Kidney (tissue), 14 donors: Measurements from ENCODE around the gene ESYT1. TPM values are rescaled to one million over a fixed set of nuclear protein-coding genes. Genes with fewer than 3 reads are reported as not detected.

ENCODE experiments used
- DNase-seq, 5 donors: peaks; one replicate each; pipeline ENCODE4 v3.0.0-alpha.2; 2013 to 2020
- FAIRE-seq: peaks from 2 replicates; lab custom pipeline; 2012; peaks lifted over from hg19 to GRCh38; lab: Jason Lieb, UNC
- H3K27ac ChIP-seq, 2 donors: one replicate each; pipeline ENCODE4 v1.7.0; 2013; ENCODE audit warnings: low read depth in 2 of 2, low read length in 2 of 2, inconsistent platforms in 1 of 2
- H3K27me3 ChIP-seq: one replicate; pipeline ENCODE4 v1.7.1; 2013; ENCODE audit warnings: low read length, inconsistent platforms; ENCODE audit not compliant: control insufficient read depth, insufficient read depth
- H3K36me3 ChIP-seq, 3 donors: one replicate each; pipeline versions ENCODE4 v1.7.0 to v1.7.1; 2013; ENCODE audit warnings: low read length in 3 of 3, control low read depth in 1 of 3, inconsistent platforms in 1 of 3; ENCODE audit not compliant: insufficient read depth in 3 of 3, control insufficient read depth in 2 of 3
- H3K4me1 ChIP-seq, 3 donors: one replicate each; pipeline versions ENCODE4 v1.7.0 to v1.7.1; 2013; ENCODE audit warnings: low read length in 3 of 3, inconsistent platforms in 1 of 3, low read depth in 1 of 3; ENCODE audit not compliant: control insufficient read depth in 2 of 3, insufficient read depth in 2 of 3
- H3K4me3 ChIP-seq, 3 donors: one replicate each; pipeline versions ENCODE4 v1.7.0 to v1.8.1; 2013; ENCODE audit warnings: low read length in 3 of 3, control low read depth in 1 of 3, inconsistent platforms in 1 of 3
- H3K9ac ChIP-seq, 3 donors: one replicate each; pipeline versions ENCODE4 v1.7.0 to v1.7.1; 2013; ENCODE audit warnings: low read length in 3 of 3, control low read depth in 1 of 3, inconsistent platforms in 1 of 3
- H3K9me3 ChIP-seq, 3 donors: one replicate each; pipeline versions ENCODE4 v1.7.0 to v1.7.1; 2013; ENCODE audit warnings: low read length in 3 of 3, control low read depth in 1 of 3, inconsistent platforms in 1 of 3; ENCODE audit not compliant: control insufficient read depth in 2 of 3, insufficient read depth in 1 of 3
- intact Hi-C: fragments of 100-400 bp; cut with DNase I; formaldehyde crosslinking; loops from one replicate; pipeline ENCODE4 v1.11.1; 2022
- polyA plus RNA-seq: library from polyadenylated mRNA; stranded (reverse); fragments of 350-450 nt; fragmentation: Illumina TruSeq; extraction: RNeasy Lipid Tissue Mini Kit (QIAGEN cat#74804); gene quantifications from one replicate; pipeline ENCODE4 v1.2.3, GENCODE V29; 2014; ENCODE audit warnings: low read depth, low replicate concordance; ENCODE audit not compliant: insufficient read depth
- total RNA-seq: library from RNA; stranded (reverse); fragmentation: NEBNext Ultra II Directional; extraction: Animal tissue kit (Norgen Biotek cat#: 25700); gene quantifications from one replicate; pipeline ENCODE4 v1.2.1, GENCODE V29; 2021
- TF ChIP-seq, protein P1 (sequence below): IDR thresholded peaks from 3 replicates; pipeline ENCODE4 v1.5.1; 2012; ENCODE audit warnings: mild to moderate bottlenecking, moderate library complexity, borderline replicate concordance; ENCODE audit not compliant: insufficient read depth; ENCODE audit errors: extremely low read depth
- donor health status: control.
- donor health status: control.
- donor health status: control.
- donor health status: control.
- donor health status: control.
- donor health status: DM: yes; HTN: yes; CAD: no.
- donor health status: Normal renal cell carcinoma (clear cell type).

Gene ESYT1
- total and polyA plus RNA-seq, 2 donors from 2014 or later, result 40.4 to 104 TPM

- no peak for DNase-seq
- H3K27me3 ChIP-seq, result no peaks in the 10 kb centered on the region
- FAIRE-seq, result no peak
- intact Hi-C loops, result no loop called here
- peak overlapping the region; percentile 95 to 100 (median 98) for H3K4me3 ChIP-seq
- H3K9me3 ChIP-seq, result no peaks in the 10 kb centered on the region
- peaks cover 2 to 25% (median 23%) of the 10 kb centered on the region in 3 donors for H3K4me1 ChIP-seq
- H3K9ac ChIP-seq, result peak overlapping the region; percentile 90 to 100 (median 99)
- H3K36me3 ChIP-seq, result peaks cover 9 to 43% (median 33%) of the 10 kb centered on the region in 3 donors
- TF ChIP-seq, protein P1, sequence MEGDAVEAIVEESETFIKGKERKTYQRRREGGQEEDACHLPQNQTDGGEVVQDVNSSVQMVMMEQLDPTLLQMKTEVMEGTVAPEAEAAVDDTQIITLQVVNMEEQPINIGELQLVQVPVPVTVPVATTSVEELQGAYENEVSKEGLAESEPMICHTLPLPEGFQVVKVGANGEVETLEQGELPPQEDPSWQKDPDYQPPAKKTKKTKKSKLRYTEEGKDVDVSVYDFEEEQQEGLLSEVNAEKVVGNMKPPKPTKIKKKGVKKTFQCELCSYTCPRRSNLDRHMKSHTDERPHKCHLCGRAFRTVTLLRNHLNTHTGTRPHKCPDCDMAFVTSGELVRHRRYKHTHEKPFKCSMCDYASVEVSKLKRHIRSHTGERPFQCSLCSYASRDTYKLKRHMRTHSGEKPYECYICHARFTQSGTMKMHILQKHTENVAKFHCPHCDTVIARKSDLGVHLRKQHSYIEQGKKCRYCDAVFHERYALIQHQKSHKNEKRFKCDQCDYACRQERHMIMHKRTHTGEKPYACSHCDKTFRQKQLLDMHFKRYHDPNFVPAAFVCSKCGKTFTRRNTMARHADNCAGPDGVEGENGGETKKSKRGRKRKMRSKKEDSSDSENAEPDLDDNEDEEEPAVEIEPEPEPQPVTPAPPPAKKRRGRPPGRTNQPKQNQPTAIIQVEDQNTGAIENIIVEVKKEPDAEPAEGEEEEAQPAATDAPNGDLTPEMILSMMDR, result no peak
- peak overlapping the region; percentile 98 to 100 for H3K27ac ChIP-seq
Observed at GRCh38 chr12:56159482-56160192, 31.6 kb downstream of the ESYT1 start.

DNA sequence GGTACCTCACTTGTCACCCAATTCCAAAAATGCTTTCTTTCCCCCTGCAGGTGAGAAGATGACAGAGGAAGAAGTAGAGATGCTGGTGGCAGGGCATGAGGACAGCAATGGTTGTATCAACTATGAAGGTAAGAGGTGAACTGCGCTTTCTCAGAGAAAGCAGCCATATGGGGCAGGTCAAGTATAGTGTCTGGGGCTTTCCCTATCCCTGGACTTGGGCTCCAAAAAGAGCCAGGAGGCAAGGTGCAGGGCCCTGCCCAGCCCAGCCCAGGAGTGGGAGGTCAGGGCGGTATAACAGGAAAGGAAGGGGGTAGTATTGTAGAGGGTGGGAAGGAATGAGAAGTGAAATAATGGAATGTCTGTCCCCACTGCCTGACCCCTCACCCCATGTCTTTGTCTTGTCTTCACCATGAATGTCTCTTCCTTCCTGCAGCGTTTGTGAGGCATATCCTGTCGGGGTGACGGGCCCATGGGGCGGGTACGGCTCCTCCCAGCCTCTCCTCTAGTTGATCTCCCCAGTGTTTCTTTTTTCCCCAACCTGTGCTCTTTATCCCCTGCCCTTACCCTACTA lies 32.2 kb downstream of the ESYT1 start:
- peak in 1 of 5 donors; percentile 83 for DNase-seq
- H3K9ac ChIP-seq, result peak overlapping the region in 2 of 3 donors; percentile 99 to 100
- H3K4me3 ChIP-seq, result peak overlapping the region; percentile 3 to 100 (median 95)
- H3K27me3 ChIP-seq, result no peaks in the 10 kb centered on the region
- TF ChIP-seq, protein P1, result no peak
- peaks cover 9 to 48% (median 35%) of the 10 kb centered on the region in 3 donors for H3K36me3 ChIP-seq
- no peaks in the 10 kb centered on the region for H3K9me3 ChIP-seq
- no peak for FAIRE-seq
- H3K27ac ChIP-seq, result peak overlapping the region; percentile 98 to 100
- peaks cover 2 to 23% (median 22%) of the 10 kb centered on the region in 3 donors for H3K4me1 ChIP-seq
- intact Hi-C loops, result no loop called here

- DNase-seq (no peak), FAIRE-seq (no peak)
- peaks cover 2 to 23% (median 21%) of the 10 kb centered on the region in 3 donors for H3K4me1 ChIP-seq
- peak overlapping the region; percentile 98 to 100 for H3K27ac ChIP-seq
- H3K36me3 ChIP-seq, result peaks cover 11 to 53% (median 36%) of the 10 kb centered on the region in 3 donors
- TF ChIP-seq, protein P1, result no peak
- H3K9me3 ChIP-seq, result no peaks in the 10 kb centered on the region
- no peaks in the 10 kb centered on the region for H3K27me3 ChIP-seq
- intact Hi-C loops, result no loop called here
- H3K4me3 ChIP-seq, result peak overlapping the region in 2 of 3 donors; percentile 95 to 100
- peak overlapping the region in 2 of 3 donors; percentile 15 to 99 for H3K9ac ChIP-seq
Observed at GRCh38 chr12:56160894-56161689, 33.0 kb downstream of the ESYT1 start.
